HG02623 (cell line): ENCODE data around the gene RAPGEF3.

Experiments used
- ATAC-seq: cut with Tn5 transposase; IDR thresholded peaks from one replicate; pipeline ENCODE4 v1.9.1; 2021; ENCODE audit warnings: moderate library complexity; ENCODE audit not compliant: unreplicated experiment

The RAPGEF3 gene

DNA sequence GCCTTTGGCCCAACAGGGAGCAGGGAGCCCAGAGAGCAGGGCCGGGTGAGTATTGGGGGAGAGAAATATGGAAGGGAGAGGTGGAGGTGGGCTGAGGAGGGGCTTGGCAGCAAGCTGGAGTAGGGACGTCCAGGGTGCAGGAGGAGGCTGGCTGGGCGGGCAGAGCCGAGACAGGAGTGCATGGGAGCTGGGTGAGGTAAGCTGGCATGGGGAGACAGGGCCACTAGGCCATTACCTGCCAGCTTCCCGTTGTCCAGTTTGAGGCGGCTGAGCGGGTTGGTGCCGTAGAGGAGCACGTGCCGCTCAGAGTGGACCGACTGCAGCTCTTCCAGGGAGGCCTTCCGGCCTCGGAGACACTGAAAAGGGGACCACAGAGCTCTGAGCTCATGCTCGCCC lies 32.7 kb upstream of the RAPGEF3 start:
- ATAC-seq = no peak

DNA sequence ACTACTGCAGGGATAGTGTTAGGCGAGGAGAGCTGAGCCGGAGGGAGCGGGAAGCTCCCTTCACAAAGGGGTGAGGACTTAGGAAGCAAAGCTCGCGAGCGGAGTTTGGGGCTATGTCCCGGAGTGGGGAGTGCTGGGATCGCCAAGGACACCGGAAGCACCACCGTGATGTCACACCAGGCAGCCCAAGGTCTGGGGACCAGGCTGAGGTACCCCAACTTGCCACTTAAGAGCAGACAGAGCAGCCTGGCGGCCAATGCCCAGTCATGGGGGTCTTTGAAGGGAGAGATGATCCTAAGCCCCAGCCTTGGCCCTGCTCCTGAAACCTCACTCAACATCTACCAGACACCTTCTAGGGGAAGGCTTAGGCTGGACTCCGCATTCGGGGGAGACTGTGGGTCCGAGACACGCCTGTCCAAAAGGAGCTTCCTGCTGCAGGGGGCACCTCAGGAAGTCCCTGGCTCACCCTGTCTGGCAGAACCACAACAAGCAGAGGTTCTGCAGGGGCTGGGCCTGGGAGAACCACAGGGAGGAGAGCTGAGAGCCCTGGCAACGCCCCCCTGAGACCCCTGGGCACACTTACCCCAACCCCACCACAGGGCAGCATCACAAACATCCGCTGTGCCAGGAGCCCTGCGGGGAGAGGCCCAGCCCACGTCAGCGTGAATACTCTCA lies 32.1 kb upstream of the RAPGEF3 start:
- ATAC-seq = no peak

DNA sequence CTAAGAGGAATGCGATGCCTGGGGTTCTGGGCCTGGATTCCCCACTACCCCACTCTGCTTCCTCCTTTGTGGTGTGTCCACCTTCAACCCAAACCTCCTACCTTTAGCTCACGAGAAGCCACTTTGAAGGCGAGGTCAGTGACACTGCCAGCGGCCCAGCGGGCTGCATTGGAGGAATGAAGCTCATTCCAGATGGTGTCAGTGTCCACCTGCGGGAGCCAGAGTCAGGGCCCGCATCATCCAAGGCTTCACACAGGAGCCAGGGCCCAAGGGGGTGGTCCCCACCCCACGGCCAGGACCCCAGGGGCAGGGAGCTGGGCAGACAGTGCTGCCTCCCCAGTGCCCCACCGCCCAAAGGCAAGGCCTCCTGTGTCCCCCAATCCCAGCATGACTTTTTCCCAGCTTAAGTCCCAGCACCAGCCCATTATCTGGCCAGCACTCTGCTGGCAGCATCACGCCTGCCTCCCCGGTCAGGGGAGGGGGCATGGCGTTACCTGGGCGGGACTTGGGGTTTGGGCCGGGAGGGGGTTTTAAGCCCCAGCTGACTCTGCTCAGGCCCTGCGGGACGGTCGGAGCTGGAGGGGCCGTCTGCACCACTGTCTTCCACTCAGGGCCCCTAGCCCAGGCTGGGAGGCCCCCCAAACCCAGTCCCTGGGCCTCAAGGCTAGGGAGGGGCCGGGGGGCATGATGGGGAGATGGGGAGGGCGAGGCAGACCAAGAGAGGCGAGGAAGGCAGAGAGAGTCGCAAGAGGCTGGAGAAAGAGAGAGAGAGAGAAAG lies 31.2 kb upstream of the RAPGEF3 start:
- ATAC-seq = no peak

DNA sequence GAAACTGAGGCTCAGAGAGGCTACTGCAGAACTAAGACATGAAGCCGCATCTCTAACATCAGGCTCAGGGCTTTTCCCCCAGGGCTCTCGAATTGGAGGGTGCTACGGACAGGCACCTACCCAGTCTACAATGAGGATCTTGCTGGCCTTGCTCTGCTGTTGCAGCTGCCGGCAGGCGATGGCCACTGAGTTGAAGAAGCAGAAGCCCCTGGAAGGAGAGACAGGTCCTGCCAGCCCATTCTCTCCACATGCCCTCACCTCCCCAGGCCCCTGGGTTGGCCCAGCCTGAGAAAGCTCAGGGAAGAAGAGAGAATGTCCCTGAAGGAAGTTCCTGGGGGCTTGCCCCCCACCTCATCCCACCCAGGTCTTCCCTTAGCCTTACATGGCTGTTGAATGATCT lies 30.5 kb upstream of the RAPGEF3 start:
- no peak for ATAC-seq

DNA sequence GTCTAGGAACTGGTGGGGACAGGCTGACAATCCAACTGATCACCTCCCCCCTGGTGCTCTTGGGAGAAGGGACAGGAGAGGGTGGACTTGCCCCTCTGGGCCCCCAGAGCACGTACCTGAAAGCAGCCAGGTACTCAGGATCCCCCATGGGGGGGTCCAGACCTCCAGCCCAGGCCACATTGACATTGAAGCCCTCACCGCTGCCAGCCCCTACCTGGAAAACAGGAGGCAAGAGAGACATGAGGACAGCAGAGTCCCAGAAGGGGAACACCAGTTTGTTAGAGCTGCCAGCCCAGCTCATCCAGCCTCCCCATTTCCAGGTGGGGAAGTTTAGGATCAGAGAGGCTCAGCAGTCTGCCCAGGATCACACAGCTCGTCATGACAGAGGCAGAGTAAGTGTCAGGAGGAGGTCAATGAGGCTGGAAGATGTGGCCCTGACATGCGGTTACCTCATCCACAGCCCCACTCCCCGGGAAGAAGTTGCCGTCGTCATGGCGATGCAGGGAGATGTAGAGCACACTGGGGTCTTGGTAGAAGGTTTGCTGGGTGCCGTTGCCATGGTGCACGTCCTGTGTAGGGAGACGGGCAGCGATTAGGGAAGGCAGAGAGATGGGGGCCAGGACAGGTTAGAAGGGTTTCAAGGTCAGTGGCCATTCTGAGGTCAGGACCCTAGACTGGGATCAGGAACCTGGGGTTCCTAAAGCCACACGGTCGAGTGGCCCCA lies 29.1 kb upstream of the RAPGEF3 start:
- no peak for ATAC-seq

DNA sequence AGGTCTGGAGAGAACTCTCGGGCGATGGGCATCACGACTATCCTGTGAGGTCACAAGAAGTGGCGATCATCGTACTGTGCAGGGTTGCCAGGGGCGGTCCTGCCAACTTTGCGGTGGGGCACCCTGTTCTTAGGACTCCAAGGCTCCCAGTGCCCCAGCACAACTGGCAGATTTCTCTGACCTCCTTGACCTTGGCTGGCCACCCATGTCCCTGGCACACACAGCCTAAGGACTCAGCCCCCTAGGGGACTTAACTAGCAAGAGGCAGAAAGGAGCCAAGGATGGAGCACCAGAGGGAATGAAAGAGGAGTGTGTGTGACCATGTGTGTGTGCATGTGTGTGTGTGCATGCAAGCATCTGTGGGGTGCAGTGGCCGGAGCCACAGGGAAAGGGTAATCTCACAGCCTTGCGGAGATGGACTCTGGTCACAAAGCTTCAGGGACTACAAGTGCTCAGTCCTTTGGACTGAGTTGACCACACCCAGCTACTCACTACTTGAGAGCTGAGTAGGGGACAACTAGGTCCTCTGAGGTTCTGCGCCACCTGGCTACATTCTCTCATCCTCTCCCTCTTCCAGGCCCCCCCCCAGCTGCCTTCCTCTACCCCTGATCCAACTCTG lies 28.1 kb upstream of the RAPGEF3 start:
- ATAC-seq = no peak

DNA sequence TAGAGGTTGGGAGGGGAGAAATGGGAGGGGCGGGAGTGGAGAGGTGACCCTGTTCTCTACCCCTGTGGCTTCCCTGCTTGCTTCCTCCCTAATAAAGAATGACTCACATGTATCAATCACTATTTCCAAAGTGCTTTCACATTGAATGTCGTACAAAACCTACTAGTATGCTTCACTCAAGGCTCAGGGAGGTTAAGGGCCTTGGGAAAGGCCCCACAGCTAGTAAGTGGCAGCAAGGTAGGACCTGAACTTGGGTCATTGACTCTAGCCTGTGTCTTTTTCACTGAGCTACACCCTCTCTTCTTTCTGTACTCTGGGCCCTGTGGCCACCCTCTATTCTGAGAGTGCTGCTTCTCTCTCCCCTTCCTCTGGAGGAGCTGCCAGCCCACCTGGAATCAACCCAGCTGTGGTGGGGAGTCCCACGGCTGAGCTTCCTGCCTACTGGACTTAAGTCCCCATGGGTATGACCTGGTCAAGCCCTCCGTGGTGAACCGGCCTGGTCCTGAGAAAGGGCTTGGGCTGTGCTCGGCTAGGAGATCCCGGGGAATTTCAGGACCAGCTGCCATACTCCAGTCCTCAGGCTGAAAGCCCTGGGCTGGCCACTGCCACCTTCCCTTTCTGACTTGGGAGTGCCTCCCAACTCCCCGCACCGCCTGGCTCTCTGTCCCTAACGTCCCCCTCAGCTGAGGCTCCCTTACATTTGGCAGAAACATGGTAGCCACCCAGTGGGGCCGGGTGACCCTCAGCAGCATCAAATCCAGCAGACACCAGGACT lies 27.4 kb upstream of the RAPGEF3 start:
- no peak for ATAC-seq

DNA sequence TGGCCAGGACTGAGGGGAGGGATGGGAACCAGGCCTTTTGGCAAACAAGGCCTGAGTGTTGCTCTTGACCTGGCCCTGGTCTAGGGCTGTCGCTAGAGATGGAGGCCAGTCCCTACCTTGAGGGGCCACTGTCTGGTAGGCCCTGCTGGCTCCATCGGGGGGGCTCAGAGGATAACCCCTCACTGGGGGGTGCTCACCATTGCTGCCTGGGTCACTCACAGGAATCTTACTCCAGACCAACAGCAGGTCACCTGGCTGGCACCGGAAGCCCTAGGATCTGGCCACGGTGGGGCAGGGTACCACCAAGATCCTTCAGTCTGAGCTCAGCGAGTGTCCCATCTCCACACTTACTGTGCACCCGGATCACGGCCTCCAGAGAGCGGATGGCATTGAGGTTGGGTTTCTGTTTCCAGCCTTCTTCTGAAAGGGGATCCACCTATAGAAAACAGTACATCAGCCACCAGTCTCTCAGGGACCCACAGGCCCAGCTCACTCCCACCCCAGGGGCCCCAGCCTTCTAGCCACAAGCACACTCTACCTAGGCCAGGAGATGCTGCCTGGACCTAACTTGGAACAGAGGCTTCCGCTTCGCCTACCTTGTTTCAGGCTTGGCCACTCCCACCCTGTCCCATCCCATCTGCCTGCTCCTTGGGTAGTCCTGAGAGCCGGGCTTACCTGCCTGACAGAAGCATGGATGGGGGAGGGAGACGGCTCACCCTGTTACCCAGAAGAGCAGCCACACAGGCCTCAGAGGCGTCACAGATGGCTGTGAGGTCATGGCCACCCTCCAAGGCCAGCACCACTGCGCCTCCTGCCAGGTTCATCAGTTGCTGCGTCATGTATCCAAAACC lies 26.6 kb upstream of the RAPGEF3 start:
- no peak for ATAC-seq

DNA sequence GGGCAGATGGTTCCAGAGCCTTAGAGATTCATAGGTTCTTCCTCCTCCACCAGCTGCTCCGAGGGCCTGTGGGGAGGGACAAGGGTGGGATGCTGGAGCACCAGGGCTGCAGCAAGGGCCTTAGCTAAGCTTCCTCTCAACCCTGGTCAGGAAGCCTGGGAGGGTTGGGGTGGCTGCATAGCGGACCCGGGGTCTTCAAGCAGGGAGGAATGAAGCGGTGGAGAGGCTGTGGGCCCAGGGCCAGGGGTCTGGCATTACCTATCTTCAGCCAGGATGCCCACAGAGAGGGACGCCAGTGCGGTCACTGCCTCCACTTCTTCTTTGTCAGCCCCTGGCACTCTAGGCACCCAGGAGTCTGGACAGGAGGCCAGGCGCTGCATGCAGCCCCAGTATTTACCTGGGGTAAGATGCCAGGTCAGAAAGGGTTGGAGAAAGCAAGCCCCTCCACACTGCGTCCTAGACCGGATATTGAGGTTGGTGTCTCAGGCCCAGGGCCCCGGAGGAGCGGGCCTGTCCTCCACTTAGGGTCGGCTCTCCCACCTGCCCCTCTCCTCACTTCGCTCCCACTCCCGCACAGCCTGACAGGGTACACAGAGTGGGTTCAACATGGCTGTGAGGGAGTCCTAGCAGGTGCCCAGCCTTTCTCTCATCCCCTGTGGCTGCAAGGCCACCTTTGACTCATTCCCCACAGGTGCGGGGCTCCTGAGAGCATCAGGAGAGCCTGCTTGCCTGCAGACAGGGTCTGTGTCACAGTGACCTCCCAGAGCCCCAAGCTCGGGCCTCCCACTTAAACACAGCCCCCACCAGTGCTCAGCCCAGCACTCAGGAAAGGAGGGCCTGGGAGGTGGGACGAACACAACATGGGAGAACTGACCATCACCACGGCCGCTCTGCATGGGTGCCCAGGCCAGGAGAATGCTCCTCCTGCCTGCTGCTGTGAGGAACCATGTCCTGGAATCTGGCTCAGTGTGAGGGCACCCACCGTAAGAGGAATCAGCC lies 25.4 kb upstream of the RAPGEF3 start:
- ATAC-seq = no peak

DNA sequence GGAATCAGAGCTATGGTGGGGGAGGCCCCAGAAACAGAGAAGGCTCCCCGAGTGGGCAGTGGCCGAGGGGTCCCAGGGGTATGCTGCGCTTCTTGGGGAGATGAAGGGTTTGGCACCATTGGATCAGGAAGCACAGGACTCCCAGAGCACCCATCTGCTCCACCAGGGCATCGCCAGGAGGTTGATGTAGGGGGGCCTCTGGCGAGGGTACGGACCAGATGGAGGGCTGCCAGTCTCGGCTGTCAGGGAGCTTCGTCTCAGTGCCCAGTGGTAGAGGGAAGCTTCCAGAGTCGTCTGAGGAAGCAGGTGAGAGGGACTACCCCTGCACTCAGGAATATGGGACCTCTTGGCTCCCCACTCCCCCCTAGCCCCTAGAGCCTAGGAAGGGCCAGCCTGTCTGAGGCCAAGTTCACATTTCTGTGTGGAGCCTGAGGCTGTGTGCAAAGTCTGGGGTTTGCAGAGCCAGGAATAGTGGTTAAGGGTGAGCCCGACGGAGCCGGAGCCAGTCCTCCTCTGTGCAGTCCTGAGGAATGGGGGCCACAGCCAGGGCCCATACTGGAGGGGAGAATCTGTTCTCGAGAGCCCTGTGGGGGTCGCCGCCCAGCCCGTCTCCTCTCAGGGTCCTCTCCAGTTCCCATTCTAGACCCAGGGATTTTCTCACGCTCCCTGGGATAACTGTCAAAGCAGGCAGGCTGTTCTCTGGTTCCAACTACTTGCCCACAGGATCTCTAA lies 24.5 kb upstream of the RAPGEF3 start:
- ATAC-seq = no peak

DNA sequence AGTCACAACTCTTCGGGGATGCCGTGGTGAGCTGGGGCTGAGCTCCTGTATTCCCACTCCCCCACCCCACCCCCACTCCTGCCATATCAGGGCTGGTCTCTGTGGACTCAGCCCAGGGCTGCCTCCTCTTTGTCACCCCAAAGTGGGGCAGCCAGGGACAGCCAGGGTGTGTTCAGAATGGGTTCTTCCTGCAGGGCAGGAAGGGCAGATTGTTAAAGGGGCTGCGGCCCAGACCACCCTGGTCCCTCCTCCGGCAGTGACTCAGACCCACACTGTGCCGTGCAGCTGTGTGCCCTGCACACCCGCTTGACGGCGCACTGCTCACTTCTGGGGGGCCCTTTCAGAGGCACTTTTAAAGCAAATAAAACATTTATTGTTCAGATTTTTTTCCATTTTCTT lies 23.7 kb upstream of the RAPGEF3 start:
- ATAC-seq = no peak

DNA sequence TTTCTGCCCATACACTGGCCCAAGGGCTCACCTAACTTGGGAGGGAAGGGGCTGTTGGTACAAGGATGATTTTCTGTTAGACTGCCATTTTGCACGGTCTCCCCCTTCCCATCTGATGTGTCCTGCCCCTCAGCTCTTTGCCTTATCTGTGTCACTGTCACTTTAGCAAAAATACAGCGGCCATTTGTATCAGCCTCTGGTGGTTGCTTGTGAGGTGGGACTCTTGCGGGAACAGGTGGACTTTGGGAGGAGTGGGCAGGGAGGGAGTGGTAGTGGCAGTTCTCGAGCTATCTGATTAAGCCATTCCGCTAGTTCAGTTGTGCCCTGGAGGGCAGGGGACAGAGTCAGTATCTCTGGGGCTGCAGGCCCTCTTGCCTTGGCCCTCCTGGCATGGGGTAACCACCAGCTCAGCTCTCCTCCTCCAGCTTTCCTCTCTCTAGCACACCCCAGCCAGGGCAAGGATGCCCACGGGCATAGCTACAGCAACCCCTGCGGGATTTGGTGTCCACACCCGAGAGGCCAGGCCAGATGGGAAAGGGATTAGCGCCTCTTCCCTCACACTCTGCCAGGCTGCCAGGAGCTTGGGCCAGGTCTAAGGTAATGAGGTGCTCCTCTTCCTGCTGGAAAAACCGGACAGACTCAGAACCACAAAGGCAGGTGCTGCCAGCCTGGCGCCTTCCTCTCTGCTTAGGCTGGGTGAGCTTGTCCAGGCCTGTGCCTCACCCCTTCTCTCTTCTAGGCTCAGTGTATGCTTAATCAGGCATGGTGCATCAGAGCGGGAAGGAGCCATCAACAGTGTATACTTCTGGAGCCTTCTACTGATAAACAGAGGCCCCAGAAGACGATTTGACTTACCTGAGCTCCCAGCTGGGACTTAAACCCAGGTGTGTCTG lies 23.0 kb upstream of the RAPGEF3 start:
- ATAC-seq = no peak

DNA sequence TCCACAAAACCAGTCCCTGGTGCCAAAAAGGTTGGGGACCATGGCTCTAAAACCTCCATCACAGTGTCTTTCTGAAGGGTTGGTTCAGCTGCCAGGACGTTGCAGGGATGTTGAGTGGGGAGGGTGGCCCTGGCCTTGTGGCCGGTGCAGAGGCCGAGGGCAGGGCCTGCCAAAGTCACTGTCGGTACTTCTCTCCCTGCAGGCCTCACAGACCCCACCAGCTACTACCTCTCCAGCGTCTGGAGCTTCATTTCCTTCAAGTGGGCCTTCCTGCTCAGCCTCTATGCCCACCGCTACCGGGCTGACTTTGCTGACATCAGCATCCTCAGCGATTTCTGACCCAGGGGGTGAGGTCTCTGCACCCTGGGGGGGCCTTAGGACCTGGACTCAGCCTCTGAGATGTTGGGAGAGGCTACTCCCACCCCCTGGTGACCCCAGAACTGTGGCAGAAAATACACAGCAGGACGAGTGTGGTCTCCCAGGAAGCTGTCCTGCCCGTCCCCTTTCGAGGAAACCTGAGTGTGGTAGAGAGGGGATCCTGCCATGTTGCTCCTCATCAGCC lies 21.3 kb upstream of the RAPGEF3 start:
- ATAC-seq = no peak

DNA sequence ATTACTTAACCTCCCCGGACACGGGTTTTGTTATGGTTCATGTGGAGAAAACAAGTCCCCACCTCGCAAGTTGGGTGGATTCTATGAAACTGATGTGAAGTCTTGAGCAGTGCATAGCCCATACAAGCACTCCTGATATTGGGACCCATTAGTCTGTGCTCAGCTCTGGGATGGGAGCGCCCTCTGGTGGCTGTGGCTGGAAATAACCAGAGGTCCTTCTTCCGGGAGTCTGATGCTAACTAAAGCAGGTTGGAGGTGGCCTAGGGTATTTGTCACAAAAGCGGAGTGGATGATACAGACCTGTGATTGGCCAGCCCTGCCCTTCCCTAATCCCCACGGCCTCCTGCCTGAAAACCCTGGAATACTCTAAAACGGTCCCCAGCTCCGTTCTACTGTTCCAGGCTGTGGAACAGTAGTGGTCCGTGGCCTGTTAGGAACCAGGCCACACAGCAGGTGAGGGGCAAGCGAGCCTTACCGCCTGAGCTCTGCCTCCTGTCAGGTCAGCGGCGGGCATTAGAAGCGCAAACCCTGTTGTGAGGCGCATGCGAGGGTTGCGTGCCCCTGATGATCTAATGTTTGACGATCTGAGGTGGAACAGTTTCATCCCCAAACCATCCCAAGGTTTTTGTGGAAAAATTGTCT lies 20.7 kb upstream of the RAPGEF3 start:
- peak; percentile 72 for ATAC-seq

DNA sequence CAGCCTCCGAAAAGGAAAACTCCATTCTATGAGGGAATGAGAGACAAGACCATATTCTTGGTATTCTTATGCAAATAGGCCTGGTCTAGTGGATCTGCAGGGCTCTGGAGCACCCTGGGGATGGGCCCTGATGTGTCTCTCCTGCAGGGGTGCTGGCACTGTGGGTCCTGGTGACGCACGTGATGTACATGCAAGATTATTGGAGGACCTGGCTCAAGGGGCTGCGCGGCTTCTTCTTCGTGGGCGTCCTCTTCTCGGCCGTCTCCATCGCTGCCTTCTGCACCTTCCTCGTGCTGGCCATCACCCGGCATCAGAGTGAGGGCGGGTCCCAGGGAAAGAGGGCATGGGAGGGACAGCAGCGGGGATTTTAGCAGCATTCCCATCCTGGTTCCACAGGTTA lies 20.2 kb upstream of the RAPGEF3 start:
- no peak for ATAC-seq
